HL-60 (cell line): Measurements from ENCODE around the gene CYP4V2.

Experiments
- DNase-seq, 2 experiments: peaks; one replicate each; pipeline ENCODE4 v3.0.0-alpha.2; 2010 to 2020; ENCODE audit warnings: low read depth in 1 of 2, low spot score in 1 of 2
- H3K27ac ChIP-seq: fragments of 250-450 bp; sonication (Bioruptor Pico); replicated peaks from 2 replicates; pipeline ENCODE4 v1.5.1; 2020; ENCODE audit warnings: mild to moderate bottlenecking, moderate library complexity
- H3K27me3 ChIP-seq: fragments of 250-450 bp; sonication (Bioruptor Pico); 2 replicates; pipeline ENCODE4 v1.5.1; 2021; ENCODE audit warnings: mild to moderate bottlenecking, moderate library complexity; ENCODE audit not compliant: insufficient read depth, poor library complexity, severe bottlenecking
- H3K4me3 ChIP-seq: replicated peaks from 2 replicates; pipeline ENCODE4 v1.5.1; 2011; ENCODE audit warnings: mild to moderate bottlenecking, control low read depth, low read length; ENCODE audit not compliant: insufficient read depth
- GABPA ChIP-seq: IDR thresholded peaks from 2 replicates; pipeline ENCODE4 v1.6.1; 2012; ENCODE audit warnings: low read depth
- POLR2AphosphoS5 ChIP-seq: IDR thresholded peaks from 2 replicates; pipeline ENCODE4 v1.6.1; 2012; ENCODE audit warnings: low read depth
- SPI1 ChIP-seq: IDR thresholded peaks from 2 replicates; pipeline ENCODE4 v1.6.1; 2012; ENCODE audit warnings: low read depth, mild to moderate bottlenecking, borderline replicate concordance
- TF ChIP-seq, protein P1 (sequence below): IDR thresholded peaks from one replicate; pipeline ENCODE4 v1.5.1; 2011; ENCODE audit warnings: low read length, control low read depth, inconsistent platforms; ENCODE audit not compliant: insufficient read depth
- TF ChIP-seq, protein P2 (sequence below): IDR thresholded peaks from 2 replicates; pipeline ENCODE4 v1.6.1; 2012; ENCODE audit warnings: low read depth; ENCODE audit not compliant: insufficient replicate concordance

The CYP4V2 gene

DNA sequence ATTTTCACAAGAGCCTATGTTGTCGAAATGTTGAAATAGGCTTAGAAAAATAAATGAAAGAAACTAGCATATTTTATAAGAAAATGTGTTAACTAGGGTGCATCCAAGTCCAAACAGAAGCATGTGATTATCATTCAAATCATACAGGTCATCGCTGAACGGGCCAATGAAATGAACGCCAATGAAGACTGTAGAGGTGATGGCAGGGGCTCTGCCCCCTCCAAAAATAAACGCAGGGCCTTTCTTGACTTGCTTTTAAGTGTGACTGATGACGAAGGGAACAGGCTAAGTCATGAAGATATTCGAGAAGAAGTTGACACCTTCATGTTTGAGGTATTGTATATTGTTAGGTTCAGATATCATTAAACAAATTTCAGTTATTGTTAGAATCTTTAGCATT is 9.6 kb downstream of the CYP4V2 start:
- Histone ChIP-seq H3K27ac (no peak overlapping the region), H3K4me3 (no peak overlapping the region), H3K27me3 (no peaks in the 10 kb centered on the region)
- TF ChIP-seq POLR2AphosphoS5 (no peak), SPI1 (no peak), GABPA (no peak)
- TF ChIP-seq, protein P1, sequence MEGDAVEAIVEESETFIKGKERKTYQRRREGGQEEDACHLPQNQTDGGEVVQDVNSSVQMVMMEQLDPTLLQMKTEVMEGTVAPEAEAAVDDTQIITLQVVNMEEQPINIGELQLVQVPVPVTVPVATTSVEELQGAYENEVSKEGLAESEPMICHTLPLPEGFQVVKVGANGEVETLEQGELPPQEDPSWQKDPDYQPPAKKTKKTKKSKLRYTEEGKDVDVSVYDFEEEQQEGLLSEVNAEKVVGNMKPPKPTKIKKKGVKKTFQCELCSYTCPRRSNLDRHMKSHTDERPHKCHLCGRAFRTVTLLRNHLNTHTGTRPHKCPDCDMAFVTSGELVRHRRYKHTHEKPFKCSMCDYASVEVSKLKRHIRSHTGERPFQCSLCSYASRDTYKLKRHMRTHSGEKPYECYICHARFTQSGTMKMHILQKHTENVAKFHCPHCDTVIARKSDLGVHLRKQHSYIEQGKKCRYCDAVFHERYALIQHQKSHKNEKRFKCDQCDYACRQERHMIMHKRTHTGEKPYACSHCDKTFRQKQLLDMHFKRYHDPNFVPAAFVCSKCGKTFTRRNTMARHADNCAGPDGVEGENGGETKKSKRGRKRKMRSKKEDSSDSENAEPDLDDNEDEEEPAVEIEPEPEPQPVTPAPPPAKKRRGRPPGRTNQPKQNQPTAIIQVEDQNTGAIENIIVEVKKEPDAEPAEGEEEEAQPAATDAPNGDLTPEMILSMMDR, result no peak
- TF ChIP-seq, protein P2, sequence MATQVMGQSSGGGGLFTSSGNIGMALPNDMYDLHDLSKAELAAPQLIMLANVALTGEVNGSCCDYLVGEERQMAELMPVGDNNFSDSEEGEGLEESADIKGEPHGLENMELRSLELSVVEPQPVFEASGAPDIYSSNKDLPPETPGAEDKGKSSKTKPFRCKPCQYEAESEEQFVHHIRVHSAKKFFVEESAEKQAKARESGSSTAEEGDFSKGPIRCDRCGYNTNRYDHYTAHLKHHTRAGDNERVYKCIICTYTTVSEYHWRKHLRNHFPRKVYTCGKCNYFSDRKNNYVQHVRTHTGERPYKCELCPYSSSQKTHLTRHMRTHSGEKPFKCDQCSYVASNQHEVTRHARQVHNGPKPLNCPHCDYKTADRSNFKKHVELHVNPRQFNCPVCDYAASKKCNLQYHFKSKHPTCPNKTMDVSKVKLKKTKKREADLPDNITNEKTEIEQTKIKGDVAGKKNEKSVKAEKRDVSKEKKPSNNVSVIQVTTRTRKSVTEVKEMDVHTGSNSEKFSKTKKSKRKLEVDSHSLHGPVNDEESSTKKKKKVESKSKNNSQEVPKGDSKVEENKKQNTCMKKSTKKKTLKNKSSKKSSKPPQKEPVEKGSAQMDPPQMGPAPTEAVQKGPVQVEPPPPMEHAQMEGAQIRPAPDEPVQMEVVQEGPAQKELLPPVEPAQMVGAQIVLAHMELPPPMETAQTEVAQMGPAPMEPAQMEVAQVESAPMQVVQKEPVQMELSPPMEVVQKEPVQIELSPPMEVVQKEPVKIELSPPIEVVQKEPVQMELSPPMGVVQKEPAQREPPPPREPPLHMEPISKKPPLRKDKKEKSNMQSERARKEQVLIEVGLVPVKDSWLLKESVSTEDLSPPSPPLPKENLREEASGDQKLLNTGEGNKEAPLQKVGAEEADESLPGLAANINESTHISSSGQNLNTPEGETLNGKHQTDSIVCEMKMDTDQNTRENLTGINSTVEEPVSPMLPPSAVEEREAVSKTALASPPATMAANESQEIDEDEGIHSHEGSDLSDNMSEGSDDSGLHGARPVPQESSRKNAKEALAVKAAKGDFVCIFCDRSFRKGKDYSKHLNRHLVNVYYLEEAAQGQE, result no peak
- DNase-seq, result no peak

DNA sequence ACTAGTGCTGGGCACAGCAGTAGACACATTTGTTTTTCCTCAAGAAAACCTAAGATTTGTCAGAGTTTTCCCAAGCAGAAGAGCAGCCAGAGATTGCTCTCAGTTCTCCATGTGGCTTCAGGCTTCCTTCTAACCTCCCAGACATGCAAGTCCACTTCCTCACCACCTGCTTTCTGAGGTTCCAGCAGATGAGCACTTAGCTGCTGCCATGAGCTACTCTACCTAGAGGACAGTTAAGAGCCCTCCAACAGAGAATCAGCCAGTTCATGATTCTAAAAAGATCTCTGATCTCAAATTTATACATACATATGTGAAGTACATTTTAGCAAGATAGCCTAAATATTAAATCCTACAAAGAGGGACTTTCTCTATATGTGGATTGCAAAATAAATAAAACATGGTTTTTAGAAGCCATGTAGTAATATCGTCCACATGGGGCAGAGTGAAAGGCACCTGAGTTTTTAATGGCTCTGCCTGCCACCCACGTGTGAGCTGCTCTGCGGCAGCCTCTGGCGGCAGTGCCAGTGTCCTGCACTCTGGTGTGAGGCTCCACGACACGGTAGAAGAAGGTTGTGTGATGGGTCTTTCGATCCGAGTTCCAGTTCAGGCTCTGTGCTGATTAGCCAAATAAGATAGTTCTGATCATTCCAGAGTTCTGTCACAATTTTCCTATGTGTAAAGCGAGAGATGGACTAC is 10.3 kb downstream of the CYP4V2 start:
- Histone ChIP-seq H3K4me3 (no peak overlapping the region), H3K27ac (no peak overlapping the region), H3K27me3 (no peaks in the 10 kb centered on the region)
- TF ChIP-seq, protein P2, result no peak
- TF ChIP-seq GABPA (no peak), SPI1 (peak; percentile 21; the same call in 1 of the 2 replicates), POLR2AphosphoS5 (no peak)
- TF ChIP-seq, protein P1, result peak; percentile 97
- peak; percentile 31 to 66 for DNase-seq

DNA sequence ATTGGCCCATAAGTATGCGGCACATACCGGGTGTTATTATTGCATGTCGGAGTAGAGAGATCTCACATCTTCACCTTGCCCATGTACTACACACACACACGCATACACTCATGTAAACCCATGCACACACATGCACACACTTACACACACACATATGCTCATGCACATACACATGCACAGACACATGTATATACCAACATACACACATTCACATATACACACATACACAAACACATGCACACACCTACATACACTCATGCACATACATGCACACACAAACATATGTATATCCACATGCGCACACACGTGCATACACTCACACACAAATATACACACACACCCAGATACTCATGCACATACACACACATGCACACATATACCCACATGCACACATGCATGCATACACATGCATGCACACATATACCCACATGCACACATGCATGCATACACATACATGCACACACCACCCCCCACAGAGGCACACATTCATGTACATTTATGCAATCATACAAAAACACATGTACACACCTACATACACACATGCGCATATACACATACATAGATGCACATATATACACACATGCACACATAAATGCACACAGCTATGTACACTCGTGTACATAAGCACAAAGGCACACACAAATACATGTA is 11.2 kb downstream of the CYP4V2 start:
- TF ChIP-seq POLR2AphosphoS5, result no peak
- TF ChIP-seq, protein P1, result no peak
- no peak for TF ChIP-seq GABPA
- TF ChIP-seq, protein P2, result no peak
- TF ChIP-seq SPI1, result no peak
- DNase-seq, result no peak
- no peak overlapping the region for H3K27ac ChIP-seq
- no peaks in the 10 kb centered on the region for H3K27me3 ChIP-seq
- no peak overlapping the region for H3K4me3 ChIP-seq
